ENCODE measurements around the gene FRA10AC1. TPM values are rescaled to one million over a fixed set of nuclear protein-coding genes. Genes with fewer than 3 reads are reported as not detected.

The FRA10AC1 gene
- total and polyA plus RNA-seq, 10 donors, result 9.9 to 99.5 (median 18.8) TPM

DNA sequence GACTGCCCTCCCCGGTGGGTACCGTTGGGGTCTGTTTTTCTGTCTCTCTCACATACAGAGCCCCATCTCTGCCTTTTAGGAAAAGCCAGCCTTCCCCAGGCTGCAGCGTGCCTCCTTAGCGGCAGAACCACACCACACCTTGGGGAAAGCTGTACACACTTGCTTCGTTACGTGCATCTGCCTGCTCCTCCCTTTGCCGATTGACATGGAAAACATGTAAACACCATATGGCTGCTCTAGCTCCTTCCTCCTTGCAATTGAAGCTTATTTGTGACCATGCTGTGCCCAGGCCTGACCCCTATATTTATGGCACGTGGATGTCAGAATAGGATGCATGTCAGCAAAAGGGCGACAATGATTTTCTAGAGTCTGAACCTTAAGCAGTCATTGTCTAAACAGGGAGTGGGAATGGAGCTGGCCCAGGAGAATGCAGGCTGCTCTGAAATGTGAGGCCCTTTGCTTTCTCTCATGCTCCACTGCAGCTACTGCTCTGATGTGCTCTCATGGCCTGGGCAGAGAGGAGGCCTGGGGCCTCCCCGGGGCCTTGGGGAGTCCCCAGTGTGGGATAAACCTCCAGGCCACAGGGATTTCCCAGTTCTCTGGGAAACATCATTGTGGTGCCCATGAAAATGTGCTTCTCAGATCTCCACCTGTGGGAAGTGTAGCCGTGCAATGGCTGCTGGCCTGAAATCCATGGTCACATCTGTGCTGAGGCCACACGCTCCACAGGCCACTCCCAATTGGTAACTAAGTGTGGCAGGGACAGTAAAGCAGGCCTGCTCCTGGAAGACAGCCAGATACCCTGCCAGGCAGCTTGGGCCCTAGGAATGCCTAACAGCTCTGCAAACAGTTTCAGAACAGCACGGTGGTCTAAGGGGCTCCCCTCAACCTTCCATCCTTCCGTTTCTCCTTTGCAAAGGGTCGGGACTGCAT, 71.5 kb downstream of the FRA10AC1 start:
- intact Hi-C loops (cut with DNase I; ENCODE audit: low total_unique reads), result no loop called here
- no peak for TF ChIP-seq POLR2A (IDR thresholded peaks at IDR 0.05)
- no peak for TF ChIP-seq POLR2AphosphoS5 (IDR thresholded peaks at IDR 0.05)
- TF ChIP-seq, protein P1, sequence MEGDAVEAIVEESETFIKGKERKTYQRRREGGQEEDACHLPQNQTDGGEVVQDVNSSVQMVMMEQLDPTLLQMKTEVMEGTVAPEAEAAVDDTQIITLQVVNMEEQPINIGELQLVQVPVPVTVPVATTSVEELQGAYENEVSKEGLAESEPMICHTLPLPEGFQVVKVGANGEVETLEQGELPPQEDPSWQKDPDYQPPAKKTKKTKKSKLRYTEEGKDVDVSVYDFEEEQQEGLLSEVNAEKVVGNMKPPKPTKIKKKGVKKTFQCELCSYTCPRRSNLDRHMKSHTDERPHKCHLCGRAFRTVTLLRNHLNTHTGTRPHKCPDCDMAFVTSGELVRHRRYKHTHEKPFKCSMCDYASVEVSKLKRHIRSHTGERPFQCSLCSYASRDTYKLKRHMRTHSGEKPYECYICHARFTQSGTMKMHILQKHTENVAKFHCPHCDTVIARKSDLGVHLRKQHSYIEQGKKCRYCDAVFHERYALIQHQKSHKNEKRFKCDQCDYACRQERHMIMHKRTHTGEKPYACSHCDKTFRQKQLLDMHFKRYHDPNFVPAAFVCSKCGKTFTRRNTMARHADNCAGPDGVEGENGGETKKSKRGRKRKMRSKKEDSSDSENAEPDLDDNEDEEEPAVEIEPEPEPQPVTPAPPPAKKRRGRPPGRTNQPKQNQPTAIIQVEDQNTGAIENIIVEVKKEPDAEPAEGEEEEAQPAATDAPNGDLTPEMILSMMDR (IDR thresholded peaks at IDR 0.05 in 8 of 11, conservative IDR thresholded peaks at IDR 0.05 in 3 of 11), result no peak
- Histone ChIP-seq H3K4me3 (no peak overlapping the region), H3K27ac (no peak overlapping the region), H3K36me3 (no peaks in the 10 kb centered on the region), H3K27me3 (replicated peaks in 1 of 7) (peaks cover 0 to 17% (median 0%) of the 10 kb centered on the region in 7 donors), H3K4me1 (no peaks in the 10 kb centered on the region), H3K9me3 (no peaks in the 10 kb centered on the region)
- WGBS, 5 donors, result 82 to 89% (median 85%) methylated on average over 13 to 15 of the region's 15 CpGs
- no peak for DNase-seq

DNA sequence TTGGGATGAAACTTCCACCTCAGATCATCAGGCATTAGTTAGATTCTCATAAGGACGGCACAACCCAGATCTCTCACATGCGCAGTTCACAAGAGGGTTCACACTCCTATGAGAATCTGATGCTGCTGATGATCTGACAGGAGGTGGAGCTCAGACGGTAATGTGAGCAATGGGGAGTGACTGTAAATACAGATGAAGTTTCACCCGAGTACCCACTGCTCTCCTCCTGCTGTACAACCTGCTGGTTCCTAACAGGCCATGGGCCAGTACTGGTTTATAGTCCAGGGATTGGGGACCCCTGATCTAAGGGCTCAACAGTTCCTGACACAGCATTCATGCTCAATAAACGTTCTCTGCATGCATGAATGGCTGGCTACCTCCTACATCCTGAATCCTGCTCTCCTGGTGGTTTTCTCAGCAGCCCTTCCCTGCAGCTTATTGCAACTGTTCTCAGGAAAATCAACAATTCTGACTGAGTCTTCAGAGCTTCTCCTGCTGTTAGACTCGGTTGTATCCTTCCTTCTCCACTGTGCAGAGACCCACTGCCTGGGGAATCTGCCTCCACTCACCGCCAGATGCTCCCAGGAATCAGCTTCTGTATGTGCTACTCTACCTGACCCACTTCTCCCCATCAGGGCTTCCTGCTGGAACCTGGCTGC, 72.6 kb downstream of the FRA10AC1 start:
- Histone ChIP-seq H3K9me3 (no peaks in the 10 kb centered on the region), H3K27me3 (replicated peaks in 1 of 7) (peaks cover 0 to 20% (median 0%) of the 10 kb centered on the region in 7 donors), H3K27ac (no peak overlapping the region), H3K4me1 (no peaks in the 10 kb centered on the region), H3K4me3 (no peak overlapping the region), H3K36me3 (no peaks in the 10 kb centered on the region)
- TF ChIP-seq, protein P1 (IDR thresholded peaks at IDR 0.05 in 8 of 11, conservative IDR thresholded peaks at IDR 0.05 in 3 of 11), result no peak
- TF ChIP-seq POLR2AphosphoS5 (IDR thresholded peaks at IDR 0.05) (no peak), POLR2A (IDR thresholded peaks at IDR 0.05) (no peak)
- DNase-seq, result no peak
- 70 to 76% (median 72%) methylated on average over 7 of the region's 7 CpGs for WGBS, 5 donors
- intact Hi-C loops (cut with DNase I; ENCODE audit: low total_unique reads), result no loop called here

DNA sequence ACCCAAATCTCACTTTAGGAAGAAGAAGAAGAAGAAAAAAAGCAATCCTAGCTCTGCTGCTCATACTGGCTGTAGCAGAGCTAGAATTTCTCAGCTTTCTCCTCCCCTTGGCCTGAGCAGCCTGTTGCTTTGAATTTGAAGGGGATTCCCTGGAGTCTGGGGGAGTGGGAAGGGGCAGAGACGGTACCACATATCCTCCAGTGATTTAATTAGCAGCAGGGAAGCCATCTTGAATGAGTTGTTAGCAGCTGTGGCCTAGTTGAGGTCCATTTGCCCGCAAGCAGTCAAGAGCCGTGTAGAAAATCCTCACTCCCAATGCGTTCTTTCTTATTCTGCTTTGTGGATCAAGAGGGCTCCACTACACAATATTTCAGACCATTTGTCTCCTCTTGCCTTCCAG, 73.5 kb downstream of the FRA10AC1 start:
- intact Hi-C loops (cut with DNase I; ENCODE audit: low total_unique reads), result no loop called here
- TF ChIP-seq POLR2A (IDR thresholded peaks at IDR 0.05) (no peak), POLR2AphosphoS5 (IDR thresholded peaks at IDR 0.05) (no peak)

DNA sequence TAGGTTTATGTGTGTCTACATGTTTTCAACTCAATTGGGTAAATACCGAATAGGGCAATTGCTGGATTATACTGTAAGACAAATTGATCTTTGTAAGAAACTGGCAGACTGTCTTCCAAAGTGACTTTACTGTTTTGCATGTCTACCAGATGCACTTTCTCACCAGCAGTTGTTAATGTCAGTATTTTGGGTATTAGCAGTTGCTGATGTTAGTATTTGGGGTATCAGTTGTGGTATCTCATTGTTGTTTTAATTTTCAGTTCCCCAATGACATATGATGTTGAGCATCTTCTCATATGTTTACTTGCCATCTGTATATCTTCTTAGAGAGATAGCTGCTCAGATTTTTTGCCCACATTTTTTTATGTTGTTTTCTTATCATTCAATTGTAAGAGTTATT, 79.5 kb downstream of the FRA10AC1 start:
- H3K9me3 ChIP-seq, result no peaks in the 10 kb centered on the region
- DNase-seq, result no peak
- 88 to 98% (median 96%) methylated on average over 1 of the region's 1 CpG for WGBS, 5 donors
- no peak overlapping the region for H3K4me3 ChIP-seq
- H3K27ac ChIP-seq, result no peak overlapping the region
- H3K36me3 ChIP-seq, result no peaks in the 10 kb centered on the region
- no peak for TF ChIP-seq POLR2A (IDR thresholded peaks at IDR 0.05)
- TF ChIP-seq, protein P1 (IDR thresholded peaks at IDR 0.05 in 8 of 11, conservative IDR thresholded peaks at IDR 0.05 in 3 of 11), result no peak
- no peak for TF ChIP-seq POLR2AphosphoS5 (IDR thresholded peaks at IDR 0.05)
- H3K4me1 ChIP-seq, result no peaks in the 10 kb centered on the region
- intact Hi-C loops (cut with DNase I; ENCODE audit: low total_unique reads), result no loop called here
- peaks cover 0 to 3% (median 0%) of the 10 kb centered on the region in 7 donors for H3K27me3 ChIP-seq (replicated peaks in 1 of 7)

More for the DNA sequence above, 73.5 kb downstream of the FRA10AC1 start:
- Histone ChIP-seq H3K27ac (no peak overlapping the region), H3K9me3 (no peaks in the 10 kb centered on the region), H3K4me1 (no peaks in the 10 kb centered on the region), H3K36me3 (no peaks in the 10 kb centered on the region), H3K27me3 (replicated peaks in 1 of 7) (peaks cover 0 to 15% (median 0%) of the 10 kb centered on the region in 7 donors), H3K4me3 (no peak overlapping the region)
- 86 to 90% (median 86%) methylated on average over 4 of the region's 4 CpGs for WGBS, 5 donors
- no peak for DNase-seq
